Measurements from ENCODE around the gene PHAF1. TPM values are rescaled to one million over a fixed set of nuclear protein-coding genes. Genes with fewer than 3 reads are reported as not detected.

Gene PHAF1
- total and polyA plus RNA-seq, 2 of the 13 experiments (the other 11 are each of a cell fraction or from before 2014, with no cell fraction given) = 48.3 to 174 TPM

DNA sequence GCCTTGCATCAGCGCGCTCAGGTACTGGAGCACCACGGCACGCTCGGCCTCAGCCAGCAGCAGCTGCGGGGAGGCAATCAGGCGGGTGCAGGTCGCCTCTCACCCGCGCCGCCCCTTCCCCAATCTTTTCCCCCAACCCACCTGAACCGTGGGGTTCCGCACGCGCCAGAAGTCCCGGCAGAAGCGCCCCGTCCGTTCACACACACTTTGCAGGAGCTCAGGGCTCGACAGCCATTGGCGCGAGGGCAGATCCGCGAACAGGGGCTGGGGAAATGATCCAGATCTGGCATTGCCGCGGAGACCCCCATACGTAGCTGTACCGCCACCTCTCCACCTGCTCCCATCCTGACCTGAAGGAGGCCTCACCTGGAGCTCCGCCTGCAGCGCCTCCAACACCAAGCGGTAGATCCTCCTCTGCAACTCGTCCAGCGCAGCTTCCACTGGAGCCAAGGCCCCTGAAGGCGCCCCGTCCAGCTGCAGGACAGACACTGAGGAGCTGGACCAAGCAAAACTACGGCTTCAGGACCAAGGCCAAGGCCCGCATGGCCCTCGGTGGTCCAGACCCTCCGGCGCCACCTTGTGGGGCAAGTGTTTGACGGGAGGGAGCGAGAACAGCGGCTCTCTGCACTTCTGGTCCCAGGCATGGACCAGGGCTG lies 75.4 kb downstream of the PHAF1 start (continued):
- TF ChIP-seq, protein P1, sequence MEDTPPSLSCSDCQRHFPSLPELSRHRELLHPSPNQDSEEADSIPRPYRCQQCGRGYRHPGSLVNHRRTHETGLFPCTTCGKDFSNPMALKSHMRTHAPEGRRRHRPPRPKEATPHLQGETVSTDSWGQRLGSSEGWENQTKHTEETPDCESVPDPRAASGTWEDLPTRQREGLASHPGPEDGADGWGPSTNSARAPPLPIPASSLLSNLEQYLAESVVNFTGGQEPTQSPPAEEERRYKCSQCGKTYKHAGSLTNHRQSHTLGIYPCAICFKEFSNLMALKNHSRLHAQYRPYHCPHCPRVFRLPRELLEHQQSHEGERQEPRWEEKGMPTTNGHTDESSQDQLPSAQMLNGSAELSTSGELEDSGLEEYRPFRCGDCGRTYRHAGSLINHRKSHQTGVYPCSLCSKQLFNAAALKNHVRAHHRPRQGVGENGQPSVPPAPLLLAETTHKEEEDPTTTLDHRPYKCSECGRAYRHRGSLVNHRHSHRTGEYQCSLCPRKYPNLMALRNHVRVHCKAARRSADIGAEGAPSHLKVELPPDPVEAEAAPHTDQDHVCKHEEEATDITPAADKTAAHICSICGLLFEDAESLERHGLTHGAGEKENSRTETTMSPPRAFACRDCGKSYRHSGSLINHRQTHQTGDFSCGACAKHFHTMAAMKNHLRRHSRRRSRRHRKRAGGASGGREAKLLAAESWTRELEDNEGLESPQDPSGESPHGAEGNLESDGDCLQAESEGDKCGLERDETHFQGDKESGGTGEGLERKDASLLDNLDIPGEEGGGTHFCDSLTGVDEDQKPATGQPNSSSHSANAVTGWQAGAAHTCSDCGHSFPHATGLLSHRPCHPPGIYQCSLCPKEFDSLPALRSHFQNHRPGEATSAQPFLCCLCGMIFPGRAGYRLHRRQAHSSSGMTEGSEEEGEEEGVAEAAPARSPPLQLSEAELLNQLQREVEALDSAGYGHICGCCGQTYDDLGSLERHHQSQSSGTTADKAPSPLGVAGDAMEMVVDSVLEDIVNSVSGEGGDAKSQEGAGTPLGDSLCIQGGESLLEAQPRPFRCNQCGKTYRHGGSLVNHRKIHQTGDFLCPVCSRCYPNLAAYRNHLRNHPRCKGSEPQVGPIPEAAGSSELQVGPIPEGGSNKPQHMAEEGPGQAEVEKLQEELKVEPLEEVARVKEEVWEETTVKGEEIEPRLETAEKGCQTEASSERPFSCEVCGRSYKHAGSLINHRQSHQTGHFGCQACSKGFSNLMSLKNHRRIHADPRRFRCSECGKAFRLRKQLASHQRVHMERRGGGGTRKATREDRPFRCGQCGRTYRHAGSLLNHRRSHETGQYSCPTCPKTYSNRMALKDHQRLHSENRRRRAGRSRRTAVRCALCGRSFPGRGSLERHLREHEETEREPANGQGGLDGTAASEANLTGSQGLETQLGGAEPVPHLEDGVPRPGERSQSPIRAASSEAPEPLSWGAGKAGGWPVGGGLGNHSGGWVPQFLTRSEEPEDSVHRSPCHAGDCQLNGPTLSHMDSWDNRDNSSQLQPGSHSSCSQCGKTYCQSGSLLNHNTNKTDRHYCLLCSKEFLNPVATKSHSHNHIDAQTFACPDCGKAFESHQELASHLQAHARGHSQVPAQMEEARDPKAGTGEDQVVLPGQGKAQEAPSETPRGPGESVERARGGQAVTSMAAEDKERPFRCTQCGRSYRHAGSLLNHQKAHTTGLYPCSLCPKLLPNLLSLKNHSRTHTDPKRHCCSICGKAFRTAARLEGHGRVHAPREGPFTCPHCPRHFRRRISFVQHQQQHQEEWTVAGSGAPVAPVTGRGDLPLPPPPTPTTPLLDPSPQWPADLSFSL (CRISPR knock-in tag; IDR thresholded peaks at IDR 0.05) = no peak
- TF ChIP-seq, protein P2, sequence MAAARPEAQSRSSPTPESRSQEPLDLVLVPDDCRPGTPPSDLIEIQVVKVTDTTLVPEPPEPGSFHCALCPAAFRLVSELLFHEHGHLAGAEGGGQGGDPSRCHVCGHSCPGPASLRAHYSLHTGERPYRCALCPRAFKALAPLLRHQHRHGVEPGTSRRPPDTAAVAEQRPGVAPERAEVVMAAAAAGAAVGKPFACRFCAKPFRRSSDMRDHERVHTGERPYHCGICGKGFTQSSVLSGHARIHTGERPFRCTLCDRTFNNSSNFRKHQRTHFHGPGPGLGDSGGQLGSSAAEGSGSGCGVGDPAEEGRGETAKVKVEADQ (CRISPR knock-in tag; IDR thresholded peaks at IDR 0.05; ENCODE audit: borderline replicate concordance) = peak; percentile 48; the same call in 1 of the 2 replicates
- 0 out of 2 replicates have a peak, but pooled peaks have one; percentile 82 for TF ChIP-seq CC2D1A (CRISPR knock-in tag; IDR thresholded peaks at IDR 0.05)
- TF ChIP-seq HDAC1 (CRISPR knock-in tag; IDR thresholded peaks at IDR 0.05) = peak; percentile 97
- TF ChIP-seq TARDBP (CRISPR knock-in tag; IDR thresholded peaks at IDR 0.05) = no peak
- TF ChIP-seq RBFOX2 (IDR thresholded peaks at IDR 0.05; ENCODE audit: low read depth, low read length) = no peak
- TF ChIP-seq SKI (IDR thresholded peaks at IDR 0.05; ENCODE audit: partially characterized antibody) = peak; percentile 48
- peak; percentile 61; the same call in 1 of the 2 replicates for TF ChIP-seq ISL2 (CRISPR knock-in tag; IDR thresholded peaks at IDR 0.05)
- TF ChIP-seq, protein P3, sequence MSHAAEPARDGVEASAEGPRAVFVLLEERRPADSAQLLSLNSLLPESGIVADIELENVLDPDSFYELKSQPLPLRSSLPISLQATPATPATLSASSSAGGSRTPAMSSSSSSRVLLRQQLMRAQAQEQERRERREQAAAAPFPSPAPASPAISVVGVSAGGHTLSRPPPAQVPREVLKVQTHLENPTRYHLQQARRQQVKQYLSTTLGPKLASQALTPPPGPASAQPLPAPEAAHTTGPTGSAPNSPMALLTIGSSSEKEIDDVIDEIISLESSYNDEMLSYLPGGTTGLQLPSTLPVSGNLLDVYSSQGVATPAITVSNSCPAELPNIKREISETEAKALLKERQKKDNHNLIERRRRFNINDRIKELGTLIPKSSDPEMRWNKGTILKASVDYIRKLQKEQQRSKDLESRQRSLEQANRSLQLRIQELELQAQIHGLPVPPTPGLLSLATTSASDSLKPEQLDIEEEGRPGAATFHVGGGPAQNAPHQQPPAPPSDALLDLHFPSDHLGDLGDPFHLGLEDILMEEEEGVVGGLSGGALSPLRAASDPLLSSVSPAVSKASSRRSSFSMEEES (CRISPR knock-in tag; IDR thresholded peaks at IDR 0.05) = peak; percentile 86
- TF ChIP-seq, protein P4, sequence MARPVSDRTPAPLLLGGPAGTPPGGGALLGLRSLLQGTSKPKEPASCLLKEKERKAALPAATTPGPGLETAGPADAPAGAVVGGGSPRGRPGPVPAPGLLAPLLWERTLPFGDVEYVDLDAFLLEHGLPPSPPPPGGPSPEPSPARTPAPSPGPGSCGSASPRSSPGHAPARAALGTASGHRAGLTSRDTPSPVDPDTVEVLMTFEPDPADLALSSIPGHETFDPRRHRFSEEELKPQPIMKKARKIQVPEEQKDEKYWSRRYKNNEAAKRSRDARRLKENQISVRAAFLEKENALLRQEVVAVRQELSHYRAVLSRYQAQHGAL (CRISPR knock-in tag; IDR thresholded peaks at IDR 0.05; ENCODE audit: not compliant biosample characterization) = no peak
- TF ChIP-seq, protein P5, sequence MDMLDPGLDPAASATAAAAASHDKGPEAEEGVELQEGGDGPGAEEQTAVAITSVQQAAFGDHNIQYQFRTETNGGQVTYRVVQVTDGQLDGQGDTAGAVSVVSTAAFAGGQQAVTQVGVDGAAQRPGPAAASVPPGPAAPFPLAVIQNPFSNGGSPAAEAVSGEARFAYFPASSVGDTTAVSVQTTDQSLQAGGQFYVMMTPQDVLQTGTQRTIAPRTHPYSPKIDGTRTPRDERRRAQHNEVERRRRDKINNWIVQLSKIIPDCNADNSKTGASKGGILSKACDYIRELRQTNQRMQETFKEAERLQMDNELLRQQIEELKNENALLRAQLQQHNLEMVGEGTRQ (IDR thresholded peaks at IDR 0.05; ENCODE audit: low read depth, low read length) = no peak
- TF ChIP-seq, protein P5 (CRISPR knock-in tag; IDR thresholded peaks at IDR 0.05; ENCODE audit: borderline replicate concordance) = no peak
- no peak for TF ChIP-seq XBP1 (CRISPR knock-in tag; IDR thresholded peaks at IDR 0.05)
- TF ChIP-seq, protein P6, sequence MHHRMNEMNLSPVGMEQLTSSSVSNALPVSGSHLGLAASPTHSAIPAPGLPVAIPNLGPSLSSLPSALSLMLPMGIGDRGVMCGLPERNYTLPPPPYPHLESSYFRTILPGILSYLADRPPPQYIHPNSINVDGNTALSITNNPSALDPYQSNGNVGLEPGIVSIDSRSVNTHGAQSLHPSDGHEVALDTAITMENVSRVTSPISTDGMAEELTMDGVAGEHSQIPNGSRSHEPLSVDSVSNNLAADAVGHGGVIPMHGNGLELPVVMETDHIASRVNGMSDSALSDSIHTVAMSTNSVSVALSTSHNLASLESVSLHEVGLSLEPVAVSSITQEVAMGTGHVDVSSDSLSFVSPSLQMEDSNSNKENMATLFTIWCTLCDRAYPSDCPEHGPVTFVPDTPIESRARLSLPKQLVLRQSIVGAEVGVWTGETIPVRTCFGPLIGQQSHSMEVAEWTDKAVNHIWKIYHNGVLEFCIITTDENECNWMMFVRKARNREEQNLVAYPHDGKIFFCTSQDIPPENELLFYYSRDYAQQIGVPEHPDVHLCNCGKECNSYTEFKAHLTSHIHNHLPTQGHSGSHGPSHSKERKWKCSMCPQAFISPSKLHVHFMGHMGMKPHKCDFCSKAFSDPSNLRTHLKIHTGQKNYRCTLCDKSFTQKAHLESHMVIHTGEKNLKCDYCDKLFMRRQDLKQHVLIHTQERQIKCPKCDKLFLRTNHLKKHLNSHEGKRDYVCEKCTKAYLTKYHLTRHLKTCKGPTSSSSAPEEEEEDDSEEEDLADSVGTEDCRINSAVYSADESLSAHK (CRISPR knock-in tag; IDR thresholded peaks at IDR 0.05; ENCODE audit: borderline replicate concordance) = no peak; the same call in 1 of the 2 replicates

Data from HepG2 (cell line).